Activated CD4-positive, alpha-beta T cell treated with anti-CD3 and anti-CD28 coated beads, Interleukin-2, Interleukin-4, amounts not matched to agents 100 ng/mL and 50 ng/mL, durations not matched to agents 16 hours and 8 hours (primary cell): ENCODE data around the gene RIC1.
A peak's percentile ranks its signal among the peaks of the same experiment; 100 is the strongest.
"Not testable (repeated sequence)": the region's sequence is repeated elsewhere in the genome, so short reads cannot be mapped to it uniquely, and the experiment has no call there.

Experiments
- DNase-seq: peaks from one replicate; pipeline ENCODE4 v3.0.0-alpha.2; 2020; ENCODE audit warnings: low spot score

Gene RIC1

GRCh38 chr9:5624655-5625054 is 4.3 kb upstream of the RIC1 start:
- peak; percentile 69 for DNase-seq

DNA sequence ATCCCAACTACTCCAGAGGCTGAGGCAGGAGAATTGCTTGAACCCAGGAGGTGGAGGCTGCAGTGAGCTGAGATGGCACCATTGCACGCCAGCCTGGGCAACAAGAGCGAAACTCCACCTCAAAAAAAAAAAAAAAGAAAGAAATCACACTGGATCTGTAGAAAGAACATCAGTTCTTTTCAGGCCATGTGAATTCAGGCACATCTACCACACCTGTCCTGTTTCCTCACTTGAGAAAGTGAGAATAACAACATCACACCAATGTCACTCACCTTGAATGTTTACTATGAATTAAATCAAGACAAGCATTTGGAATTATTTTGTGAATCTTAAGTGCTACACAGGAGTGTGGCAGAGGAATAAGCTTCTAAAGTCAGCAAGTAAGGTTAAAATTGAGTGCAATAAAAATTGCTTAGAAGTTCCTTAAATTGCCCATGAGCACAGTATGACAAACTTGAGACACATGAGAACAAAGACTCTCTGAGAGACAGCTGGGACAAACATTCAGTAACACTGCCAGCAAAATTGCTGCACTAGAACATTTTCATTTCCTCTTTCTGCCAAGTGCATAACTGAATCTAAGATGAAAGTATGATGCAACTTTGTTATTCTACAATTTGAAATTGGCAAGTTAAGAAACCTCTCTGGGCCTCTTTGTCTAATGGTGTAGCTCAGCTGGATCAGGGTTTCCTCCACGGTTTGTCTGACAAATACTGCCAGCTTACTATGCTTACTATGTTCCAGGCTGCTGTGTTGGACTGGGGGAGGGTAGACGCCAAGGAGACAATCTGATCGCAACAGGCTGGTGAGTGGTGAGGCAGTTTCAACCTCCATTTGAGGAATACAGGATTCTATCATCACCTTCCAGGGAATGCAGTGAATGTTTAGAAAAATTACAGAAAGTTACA is 1.9 kb upstream of the RIC1 start:
- peak; percentile 76 for DNase-seq

GRCh38 chr9:5627686-5628085 is 1.2 kb upstream of the RIC1 start:
- DNase-seq, result not testable (repeated sequence)

GRCh38 chr9:5628183-5628529 is 751 bp upstream of the RIC1 start:
- no peak for DNase-seq

DNA sequence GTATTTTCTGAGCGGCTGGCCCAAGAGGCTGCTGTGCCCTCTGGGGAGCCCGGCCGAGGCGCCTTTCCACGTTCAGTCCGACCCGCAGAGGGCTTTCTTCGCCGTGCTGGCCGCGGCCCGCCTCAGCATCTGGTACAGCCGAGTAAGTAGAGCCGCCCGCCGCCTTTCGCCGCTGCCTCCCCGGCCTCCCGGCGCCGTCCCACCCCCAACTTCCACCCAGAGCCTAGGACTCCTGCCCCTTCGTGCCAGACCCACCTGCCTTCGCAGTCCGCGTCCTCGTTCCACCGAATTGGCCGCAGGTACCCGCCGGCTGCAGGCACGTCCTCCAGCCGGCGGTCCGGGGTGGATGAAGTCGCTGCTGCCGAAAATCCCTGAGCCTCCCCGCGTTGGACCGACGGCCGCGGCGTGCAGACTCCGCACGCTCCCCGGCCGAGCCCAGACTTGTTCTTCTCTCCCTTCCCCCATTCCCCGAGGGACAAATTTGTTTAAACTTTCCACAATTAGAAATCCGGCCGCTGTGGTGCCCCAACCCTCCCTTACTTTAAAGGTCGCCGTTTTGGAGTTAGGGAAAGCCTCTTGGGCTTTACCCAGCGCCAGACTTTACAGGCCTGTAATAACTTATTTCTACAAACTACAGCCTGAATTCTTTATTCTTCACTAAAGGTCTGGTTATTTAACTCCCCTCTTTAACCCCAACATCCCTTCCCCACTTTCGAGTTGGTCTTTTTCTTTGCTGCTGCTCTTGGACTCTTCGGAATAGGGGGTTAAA is 589 bp downstream of the RIC1 start:
- DNase-seq, result no peak

DNA sequence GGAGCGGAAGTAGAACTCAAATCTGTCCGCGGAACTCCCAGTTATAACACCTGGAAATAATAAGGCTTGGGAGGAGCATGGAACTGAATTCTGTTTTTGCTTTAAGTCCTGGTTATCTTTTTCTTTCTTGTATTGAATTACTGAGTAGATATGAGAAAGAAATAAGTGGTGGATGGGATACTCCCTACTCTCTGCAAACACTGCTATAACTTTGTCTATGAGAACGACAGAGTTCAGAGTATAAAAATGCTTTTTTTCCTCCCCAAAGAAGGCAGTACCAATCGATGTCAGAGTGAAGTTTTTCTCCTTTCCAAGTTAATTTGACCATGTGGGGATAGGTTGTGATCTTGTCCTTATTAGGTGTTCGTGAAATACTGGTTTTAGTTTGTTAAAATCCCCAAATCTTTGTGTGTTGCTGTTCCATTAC is 1.2 kb downstream of the RIC1 start:
- no peak for DNase-seq

DNA sequence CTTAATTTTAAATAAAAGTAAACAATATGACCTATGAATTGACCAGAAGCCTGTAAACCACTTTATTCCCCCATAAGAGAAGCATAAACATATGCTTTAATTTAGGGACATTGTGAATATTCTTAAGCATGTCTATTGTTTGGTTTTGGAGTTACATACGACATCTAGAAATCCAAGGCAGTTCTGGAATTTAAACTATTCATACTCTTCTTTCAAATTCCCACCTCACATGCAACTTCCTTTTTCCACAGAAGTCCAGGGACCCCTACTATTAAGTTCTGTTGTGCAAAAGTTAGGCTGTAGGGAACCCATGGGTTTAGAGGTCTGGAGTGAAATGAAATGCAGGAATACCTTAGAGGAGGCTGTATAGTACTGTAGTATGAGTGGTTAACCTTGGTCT is 2.1 kb downstream of the RIC1 start:
- no peak for DNase-seq

- no peak for DNase-seq
These were observed 3.6 kb downstream of the RIC1 start for GRCh38 chr9:5632540-5632939.

DNA sequence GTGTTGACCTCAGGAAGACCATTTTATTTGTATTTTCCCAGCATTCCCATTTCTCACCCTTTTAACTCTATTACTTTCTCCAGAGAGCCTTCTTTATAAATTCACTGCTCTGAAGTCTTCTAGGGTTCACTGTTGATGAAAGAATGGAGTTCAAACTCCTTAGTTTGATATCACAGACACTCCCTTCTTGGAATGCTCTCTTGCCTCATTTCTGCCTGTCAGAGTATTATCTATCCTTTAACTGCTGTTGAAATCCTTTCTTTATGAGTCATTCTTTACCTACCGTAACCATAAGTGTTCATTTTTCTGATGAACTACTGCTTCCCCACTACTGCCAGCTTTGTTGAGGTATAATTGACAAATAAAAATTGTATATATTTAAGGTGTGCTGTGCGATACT is 4.3 kb downstream of the RIC1 start:
- peak; percentile 58 for DNase-seq

DNA sequence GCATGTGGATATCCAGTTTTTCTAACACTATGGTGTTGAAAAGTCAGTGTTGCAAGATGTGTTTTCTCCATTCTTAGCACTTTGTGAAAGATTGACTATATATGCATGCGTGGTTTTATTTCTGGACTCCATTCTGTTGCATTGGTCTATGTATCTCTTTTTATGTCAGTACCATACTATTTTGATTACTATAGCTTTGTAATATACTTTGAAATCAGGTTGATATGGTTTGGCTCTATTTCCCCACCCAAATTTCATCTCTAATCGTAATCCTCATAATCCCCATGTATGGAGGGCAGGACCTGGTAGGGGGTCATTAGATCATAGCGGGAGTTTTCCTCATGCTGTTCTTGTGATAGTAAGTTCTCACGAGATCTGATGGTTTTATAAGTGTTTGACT is 6.5 kb downstream of the RIC1 start:
- DNase-seq, result no peak

- no peak for DNase-seq
These were observed 10.9 kb downstream of the RIC1 start for GRCh38 chr9:5639816-5640215.

- DNase-seq, result no peak
These were observed 13.3 kb downstream of the RIC1 start for GRCh38 chr9:5642170-5642569.

GRCh38 chr9:5643005-5643624 is 14.2 kb downstream of the RIC1 start:
- DNase-seq, result no peak

DNA sequence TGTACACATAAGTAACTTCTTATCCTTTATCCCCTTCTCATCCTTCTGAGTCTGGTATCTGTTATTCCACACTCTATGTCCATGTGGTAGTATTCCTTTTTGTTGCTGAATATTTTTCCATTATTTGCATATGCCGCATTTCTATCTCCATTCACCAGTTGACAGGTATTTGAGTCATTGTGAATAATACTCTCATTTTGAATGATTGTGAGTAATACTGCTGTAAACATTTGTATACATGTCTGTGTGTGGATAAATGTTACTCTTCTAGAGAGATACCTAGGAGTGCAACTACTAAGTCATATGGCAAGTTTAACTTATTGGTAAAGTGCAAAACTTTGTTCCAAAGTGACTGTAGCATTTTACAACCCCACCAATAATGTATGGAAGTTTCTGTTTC is 15.6 kb downstream of the RIC1 start:
- DNase-seq, result peak; percentile 55

DNA sequence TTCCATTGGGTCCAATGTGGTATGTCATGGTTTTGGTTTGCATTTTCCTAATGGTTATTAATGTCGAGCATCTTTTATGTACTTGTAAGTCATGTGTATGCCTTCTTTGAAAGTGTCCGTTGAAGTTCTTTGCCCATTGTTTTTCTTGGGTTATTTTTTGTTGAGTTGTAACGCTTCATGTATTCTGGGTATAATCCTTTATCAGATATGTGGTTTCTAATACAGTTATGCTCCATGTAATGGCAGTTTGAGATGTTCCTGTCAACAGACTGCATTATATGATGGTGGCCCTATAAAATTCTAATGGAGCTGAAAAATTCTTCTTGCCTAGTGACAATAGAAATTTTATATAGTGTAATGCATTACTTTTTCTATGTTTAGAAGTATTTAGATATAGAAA is 17.2 kb downstream of the RIC1 start:
- DNase-seq, result no peak

DNA sequence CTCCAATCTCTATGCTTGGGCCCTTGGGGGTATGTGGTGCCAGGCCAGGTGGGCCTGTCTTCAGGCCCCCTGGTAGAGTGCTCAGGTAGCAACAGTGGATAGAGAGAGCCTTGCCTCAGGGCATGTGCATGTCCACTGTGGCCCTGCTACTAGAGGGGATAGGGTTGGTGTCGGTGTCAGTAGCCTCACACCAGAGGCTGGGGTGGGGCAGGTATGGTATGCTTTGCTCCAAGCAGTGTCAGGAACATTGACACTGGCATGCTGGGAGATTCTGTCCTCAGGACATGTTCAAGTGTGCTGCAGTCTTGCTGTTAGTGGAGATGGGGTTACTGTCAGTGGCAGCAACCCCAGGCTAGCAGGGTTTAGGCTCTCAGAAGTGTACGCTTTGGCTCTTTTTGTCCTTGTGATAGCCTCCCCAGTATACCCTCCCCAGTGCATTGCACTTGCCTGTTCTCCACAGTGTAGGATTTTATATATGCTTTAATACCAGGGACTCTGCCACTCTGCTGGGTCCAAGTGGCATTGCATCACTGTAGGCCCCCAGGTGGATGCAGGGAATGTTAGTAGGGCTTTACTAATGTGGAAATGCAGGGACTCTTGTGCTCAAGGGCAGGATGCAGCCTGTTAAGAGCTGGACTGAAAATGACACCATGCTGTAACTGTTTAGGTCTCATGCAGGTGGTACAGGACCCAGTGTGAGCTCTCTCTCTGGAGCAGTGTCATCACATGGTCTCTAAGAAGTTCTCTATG is 21.6 kb downstream of the RIC1 start:
- no peak for DNase-seq

GRCh38 chr9:5651246-5651645 is 22.3 kb downstream of the RIC1 start:
- DNase-seq, result no peak

DNA sequence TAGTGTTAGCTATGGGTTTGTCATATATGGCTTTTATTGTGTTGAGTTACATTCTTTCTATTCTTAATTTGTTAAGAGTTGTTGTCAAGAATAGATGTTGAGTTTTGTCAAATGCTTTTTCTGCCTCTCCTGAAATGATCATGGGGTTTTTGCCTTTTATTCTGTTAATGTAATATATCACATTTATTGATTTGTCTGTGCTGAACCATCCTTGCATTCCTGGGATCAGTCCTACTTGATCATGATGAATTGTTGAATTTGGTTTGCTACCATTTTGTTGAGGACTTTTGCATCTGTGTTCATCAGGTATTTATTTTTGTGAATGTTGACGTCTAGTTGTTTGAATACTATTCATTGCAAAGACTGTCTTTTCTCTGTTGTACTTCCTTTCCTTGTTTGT is 23.9 kb downstream of the RIC1 start:
- DNase-seq, result no peak

GRCh38 chr9:5662804-5663203 is 33.9 kb downstream of the RIC1 start:
- not testable (repeated sequence) for DNase-seq

DNA sequence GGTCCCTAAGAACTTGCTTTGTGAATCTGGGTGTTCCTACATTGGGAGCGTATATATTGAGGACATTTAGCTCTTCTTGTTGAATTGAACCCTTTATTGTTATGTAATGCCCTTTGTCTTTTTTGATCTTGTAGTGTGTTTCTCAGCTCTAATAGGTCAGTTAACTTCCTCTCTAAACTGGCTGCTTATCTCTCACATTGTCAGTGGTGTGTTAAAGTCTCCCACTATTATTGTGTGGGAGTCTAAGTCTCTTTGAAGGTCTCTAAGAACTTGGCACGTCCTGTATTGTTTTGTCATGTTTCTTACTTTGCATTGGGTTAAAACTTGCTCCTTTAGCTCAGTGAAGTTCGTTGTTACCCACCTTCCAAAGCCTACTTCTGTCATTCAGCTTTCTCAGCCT is 36.2 kb downstream of the RIC1 start:
- no peak for DNase-seq

GRCh38 chr9:5667391-5667790 is 38.5 kb downstream of the RIC1 start:
- no peak for DNase-seq

GRCh38 chr9:5670079-5670478 is 41.2 kb downstream of the RIC1 start:
- no peak for DNase-seq
